Measurements from ENCODE around the gene THOP1.
A peak's percentile ranks its signal among the peaks of the same experiment; 100 is the strongest.
"Not testable (repeated sequence)": the region's sequence is repeated elsewhere in the genome, so short reads cannot be mapped to it uniquely, and the experiment has no call there.

THOP1 gene

GRCh38 chr19:2782936-2783780 lies 2.1 kb upstream of the THOP1 start, which contains the start of gene SGTA:
Gene SGTA, minus strand, starts transcription at chr19:2783273. Its CDS starts 14,205 bp downstream, at chr19:2769068.
- peak; percentile 90 to 98 (median 95) for DNase-seq

DNA sequence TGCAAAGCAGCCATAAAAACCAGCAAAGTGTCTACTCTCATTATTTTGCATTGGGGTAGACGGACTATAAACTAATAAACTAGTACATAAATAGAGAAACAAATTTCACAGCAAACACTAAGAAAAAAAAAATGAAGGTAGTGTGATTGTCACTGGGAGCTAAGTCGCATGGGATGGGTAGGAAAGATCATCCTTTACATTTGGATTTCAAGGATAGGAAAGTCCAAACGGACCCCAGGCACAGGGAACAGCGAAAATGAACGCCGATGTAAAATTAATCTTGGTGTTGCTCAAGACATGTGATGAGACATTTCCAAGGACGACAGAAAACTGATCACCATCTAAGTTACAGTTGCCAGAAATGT lies 1.5 kb upstream of the THOP1 start:
- no peak for DNase-seq

DNA sequence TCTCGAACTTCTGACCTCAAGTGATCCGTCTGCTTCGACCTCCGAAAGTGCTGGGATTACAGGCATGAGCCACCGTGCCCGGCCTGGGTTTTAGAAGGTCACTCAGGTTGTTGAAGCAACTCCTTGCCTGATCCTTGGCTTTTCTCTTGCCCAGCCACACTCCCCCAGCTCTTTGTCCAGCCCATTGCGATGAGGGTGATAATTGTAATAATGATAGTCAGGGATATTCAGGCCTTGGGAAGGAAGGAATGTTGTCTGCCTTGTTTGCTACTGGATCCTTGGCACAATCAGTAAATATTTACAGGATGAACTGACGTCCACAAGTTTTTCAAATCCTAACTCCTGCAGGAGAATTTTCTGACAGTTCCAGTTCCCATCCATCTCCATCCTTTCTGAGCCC lies 1.8 kb downstream of the THOP1 start:
- DNase-seq, result no peak

GRCh38 chr19:2788237-2788636 lies 2.9 kb downstream of the THOP1 start:
- no peak for DNase-seq

GRCh38 chr19:2790194-2790556 lies 4.9 kb downstream of the THOP1 start:
- no peak for DNase-seq

DNA sequence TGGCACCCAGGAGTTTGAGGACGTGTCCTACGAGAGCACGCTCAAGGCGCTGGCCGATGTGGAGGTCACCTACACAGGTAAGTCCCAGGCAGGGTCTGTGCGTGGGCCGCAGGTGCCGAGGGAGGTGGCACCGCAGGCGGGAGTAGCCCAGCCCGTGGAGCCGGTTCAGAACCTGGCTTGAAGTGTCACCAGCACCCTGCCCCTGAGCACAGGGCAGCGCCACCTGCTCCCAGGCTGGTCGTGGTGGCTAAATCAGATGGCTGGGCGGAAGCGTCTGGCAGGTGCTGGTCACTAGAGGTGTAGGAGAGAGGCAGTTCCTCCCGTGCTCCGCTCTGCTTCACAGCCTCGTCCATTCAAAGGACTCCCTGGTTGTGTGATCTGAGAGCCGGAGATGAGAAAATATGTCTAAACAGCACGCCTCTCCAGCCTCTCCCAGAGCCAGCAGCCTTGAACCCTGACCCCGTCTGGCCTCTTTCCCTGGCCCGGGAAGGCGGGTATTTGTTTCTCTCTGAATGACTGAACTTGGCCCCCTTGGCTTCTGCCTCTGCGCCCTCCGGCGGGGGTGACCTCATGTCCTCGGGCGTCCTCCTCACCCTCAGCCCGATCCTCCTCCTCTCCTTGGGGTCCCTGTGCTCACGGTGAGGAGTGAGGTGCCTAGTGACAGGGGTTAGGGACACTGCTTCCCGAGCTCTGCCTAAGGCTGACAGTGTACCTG lies 5.4 kb downstream of the THOP1 start:
- no peak for DNase-seq

DNA sequence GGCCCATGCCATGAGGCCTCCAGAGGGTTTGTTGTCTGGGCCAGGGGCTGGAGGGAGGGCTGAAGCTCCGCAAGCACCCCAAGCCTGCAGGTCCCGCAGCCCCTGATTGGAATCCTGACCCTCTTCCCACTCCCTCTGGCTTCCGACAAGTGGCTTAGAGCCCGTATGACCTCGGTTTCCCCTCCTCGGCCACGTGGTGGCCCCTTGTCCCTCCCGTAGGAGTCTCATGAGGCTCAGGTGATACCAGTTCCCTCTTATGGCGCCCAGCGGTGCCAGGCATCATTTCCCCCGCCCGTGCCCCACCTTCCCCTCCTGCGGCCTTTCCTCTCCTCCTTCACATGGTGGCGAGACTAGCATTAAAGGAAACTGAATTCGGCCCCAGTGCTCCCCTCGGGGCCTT lies 6.1 kb downstream of the THOP1 start:
- DNase-seq, result no peak

DNA sequence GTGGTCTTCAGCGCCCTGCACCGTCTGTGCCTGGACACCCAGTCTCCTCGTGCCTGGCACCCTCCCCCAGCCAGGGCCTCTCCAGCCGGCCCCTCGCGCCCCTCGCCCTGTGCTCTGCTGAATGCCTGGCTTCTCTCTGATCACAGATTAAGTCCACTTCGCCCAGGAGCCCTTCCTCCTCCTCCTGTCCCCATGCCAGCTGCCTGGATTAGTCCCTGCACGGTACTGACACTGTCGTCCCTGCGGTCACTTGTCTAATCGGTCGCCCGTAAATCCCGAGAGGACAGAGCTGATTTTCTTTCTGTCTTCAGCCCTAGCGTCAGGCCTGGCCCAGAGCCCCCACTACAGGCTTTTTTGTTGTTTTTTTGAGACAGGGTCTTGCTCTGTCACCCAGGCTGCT lies 6.6 kb downstream of the THOP1 start:
- no peak for DNase-seq

DNA sequence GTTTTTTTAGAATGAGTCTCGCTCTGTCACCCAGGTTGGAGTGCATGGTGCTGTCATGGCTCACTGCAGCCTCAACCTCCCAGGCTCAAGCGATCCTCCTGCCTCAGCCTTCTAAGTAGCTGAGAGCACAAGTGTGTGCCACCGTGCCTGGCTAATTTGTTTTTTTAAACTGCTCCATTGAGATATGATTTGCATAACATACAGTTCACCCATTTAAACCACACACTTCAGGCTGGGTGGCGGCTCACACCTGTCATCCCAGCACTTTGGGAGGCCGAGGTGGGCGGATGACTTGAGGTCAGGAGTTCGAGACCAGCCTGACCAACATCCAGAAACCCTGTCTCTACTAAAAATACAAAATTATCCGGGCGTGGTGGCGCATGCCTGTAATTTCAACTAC lies 7.4 kb downstream of the THOP1 start:
- not testable (repeated sequence) for DNase-seq

- no peak for DNase-seq
These were observed 7.8 kb downstream of the THOP1 start for GRCh38 chr19:2793126-2793525.

DNA sequence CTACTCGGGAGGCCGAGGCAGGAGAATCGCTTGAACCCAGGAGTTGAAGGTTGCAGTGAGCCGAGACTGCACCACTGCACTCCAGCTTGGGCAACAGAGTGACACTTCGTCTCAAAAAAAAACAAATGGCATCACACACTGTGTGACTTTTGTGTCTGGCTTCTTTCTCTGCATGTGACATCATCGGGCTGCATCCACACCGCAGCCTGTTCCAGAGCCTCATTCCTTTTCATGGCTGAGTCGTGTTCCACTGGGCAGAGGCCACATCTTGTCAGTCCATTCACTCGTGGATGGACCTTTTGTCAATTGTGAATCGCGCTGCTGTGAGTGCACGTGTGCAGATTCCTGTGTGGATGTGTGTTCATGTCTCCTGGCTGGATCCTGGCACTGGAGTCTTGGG lies 8.3 kb downstream of the THOP1 start:
- DNase-seq, result no peak

- no peak for DNase-seq
These were observed 10.7 kb downstream of the THOP1 start for GRCh38 chr19:2795827-2796658.

DNA sequence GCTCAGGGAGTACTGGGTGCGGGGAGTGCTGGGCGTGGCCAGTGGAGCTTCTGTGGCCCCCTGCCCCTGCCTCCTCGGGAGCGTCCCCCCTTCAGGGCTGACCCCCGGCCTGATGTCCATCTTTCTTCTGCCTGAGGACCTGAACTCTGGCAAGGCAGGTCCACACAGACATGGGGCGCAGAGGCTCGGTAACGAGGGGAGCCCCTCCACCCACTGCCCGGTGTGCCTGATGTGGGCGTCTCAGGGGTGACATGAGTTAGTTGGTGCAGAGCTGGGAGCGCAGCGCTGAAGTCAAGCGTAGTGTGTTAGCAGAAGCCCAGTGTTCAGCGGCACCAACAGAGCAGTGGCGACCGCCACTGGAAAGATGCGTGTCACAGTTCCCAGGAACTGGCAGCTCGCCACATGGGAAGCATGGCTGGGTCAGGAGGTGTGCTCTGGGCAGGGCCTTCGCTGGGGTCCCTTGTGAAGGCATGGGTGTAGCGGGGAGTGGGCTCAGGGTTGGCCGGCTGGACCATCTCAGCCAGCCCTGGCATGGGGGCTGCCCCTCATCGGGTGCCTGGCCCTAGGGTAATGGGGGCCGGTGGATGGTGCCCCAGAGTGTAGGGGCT lies 11.5 kb downstream of the THOP1 start:
- DNase-seq, result no peak

DNA sequence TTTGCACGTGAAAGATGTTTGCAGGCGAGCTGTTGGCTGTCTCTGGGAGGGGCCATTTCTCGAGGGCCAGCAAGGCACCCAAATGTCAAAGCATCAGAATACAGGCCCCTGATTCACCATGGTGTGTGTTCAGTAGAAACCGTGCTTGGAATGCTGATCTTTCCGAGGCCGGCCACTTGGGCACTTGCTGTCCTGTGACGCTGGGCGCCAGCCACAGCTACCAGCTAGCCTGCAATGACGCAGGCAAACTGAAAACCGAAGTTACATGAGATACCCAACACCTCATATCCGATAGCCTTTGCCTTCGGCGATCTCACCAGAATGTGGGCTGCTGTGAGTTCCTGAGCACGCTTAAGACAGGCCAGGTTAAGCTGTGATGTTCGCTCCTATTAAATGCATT lies 12.0 kb downstream of the THOP1 start:
- DNase-seq, result no peak

DNA sequence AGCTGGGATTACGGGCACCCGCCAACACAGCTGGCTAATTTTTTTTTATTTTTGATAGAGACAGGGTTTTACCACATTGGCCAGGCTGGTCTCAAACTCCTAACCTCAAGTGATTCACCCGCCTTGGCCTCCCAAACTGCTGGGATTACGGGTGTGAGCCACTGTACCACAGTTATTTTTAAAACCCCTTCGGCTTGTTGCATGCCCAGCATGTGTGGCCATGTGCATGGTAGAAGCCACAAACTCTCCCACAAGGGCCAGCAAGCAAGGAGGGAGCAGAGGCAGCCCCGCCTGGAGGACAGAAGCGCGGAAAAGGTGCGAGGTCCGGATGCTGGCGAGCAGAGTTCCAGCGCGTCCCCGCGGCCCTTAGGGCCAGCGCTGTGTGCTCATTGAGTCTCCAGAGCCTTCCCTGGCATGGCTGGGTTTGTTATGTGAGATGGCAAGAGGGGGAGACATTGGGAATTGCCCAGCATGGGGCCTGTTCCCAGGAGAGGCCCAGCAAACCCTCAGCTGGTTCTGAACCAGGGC lies 12.9 kb downstream of the THOP1 start:
- no peak for DNase-seq

DNA sequence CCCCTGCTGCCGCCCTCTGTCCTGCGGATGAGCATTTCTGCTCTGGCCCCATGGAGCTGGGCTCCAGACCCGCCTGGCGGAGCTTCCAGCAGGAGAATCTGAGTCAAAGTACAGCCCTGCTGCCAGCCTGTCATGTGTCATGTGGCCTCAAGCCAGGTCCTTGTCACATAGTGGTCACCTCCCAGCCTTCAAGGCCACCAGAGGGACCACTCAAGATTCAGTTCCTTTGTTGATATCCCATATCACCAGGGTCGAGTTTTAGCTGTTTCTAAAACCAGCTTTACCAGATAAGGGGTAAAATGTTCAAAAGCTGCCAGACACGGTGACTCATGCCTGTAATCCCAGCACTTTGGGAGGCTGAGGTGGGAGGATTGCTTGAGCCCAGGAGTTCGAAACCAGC lies 13.4 kb downstream of the THOP1 start:
- no peak for DNase-seq

GRCh38 chr19:2799273-2800020 lies 14.1 kb downstream of the THOP1 start:
- no peak for DNase-seq

- DNase-seq, result no peak
These were observed 15.2 kb downstream of the THOP1 start for GRCh38 chr19:2800506-2800905.

GRCh38 chr19:2802826-2803225 lies 17.5 kb downstream of the THOP1 start:
- no peak for DNase-seq

GRCh38 chr19:2803486-2804155 lies 18.3 kb downstream of the THOP1 start:
- no peak for DNase-seq
